ENCODE results near the gene STX4.

The STX4 gene

GRCh38 chr16:31071861-31072260 lies 38.5 kb downstream of the STX4 start:
- peak in 1 of 2 experiments; percentile 15 for DNase-seq

GRCh38 chr16:31072540-31073141 lies 39.3 kb downstream of the STX4 start:
- DNase-seq: peak; percentile 59

- DNase-seq: peak; percentile 93 to 94
Observed at GRCh38 chr16:31073142-31073969, 40.0 kb downstream of the STX4 start.

- peak; percentile 95 to 97 for DNase-seq
Observed at GRCh38 chr16:31073970-31074813, 40.8 kb downstream of the STX4 start, which contains the start of the genes ZNF646 and ZNF668. TSS of gene ZNF646 (plus strand) at chr16:31074422. CDS start at chr16:31076325, 1,903 bp downstream. TSS of gene ZNF668 (minus strand) at chr16:31074240. CDS start at chr16:31064459, 9,781 bp downstream.

- DNase-seq: no peak
Observed at GRCh38 chr16:31074814-31075183, 41.4 kb downstream of the STX4 start.

GRCh38 chr16:31076319-31076718 lies 43.0 kb downstream of the STX4 start:
- DNase-seq: no peak

- no peak for DNase-seq
Observed at GRCh38 chr16:31077024-31077423, 43.7 kb downstream of the STX4 start.

- DNase-seq: no peak
Observed at GRCh38 chr16:31077592-31078396, 44.4 kb downstream of the STX4 start.

- no peak for DNase-seq
Observed at GRCh38 chr16:31078597-31079341, 45.4 kb downstream of the STX4 start.

GRCh38 chr16:31079342-31079944 lies 46.1 kb downstream of the STX4 start:
- no peak for DNase-seq

GRCh38 chr16:31080035-31080629 lies 46.8 kb downstream of the STX4 start:
- no peak for DNase-seq

- no peak for DNase-seq
Observed at GRCh38 chr16:31080756-31081419, 47.5 kb downstream of the STX4 start.

- peak in 1 of 2 experiments; percentile 20 for DNase-seq
Observed at GRCh38 chr16:31081428-31082351, 48.3 kb downstream of the STX4 start.

- peak in 1 of 2 experiments; percentile 16 for DNase-seq
Observed at GRCh38 chr16:31082368-31083045, 49.1 kb downstream of the STX4 start.

- DNase-seq: no peak
Observed at GRCh38 chr16:31083081-31083480, 49.7 kb downstream of the STX4 start.

- DNase-seq: peak in 1 of 2 experiments; percentile 17
Observed at GRCh38 chr16:31083556-31083955, 50.2 kb downstream of the STX4 start.

GRCh38 chr16:31083981-31084380 lies 50.6 kb downstream of the STX4 start:
- DNase-seq: peak in 1 of 2 experiments; percentile 18

GRCh38 chr16:31084584-31085302 lies 51.4 kb downstream of the STX4 start:
- peak in 1 of 2 experiments; percentile 17 for DNase-seq
